PC-9 (cell line): Measurements from ENCODE around the gene FBXO47.

Experiments
- CTCF ChIP-seq: fragments of 200-600 bp; sonication (generic); conservative IDR thresholded peaks from 2 replicates; pipeline ENCODE4 v1.6.1; 2017; ENCODE audit warnings: mixed run types, antibody characterized with exemption, mild to moderate bottlenecking, moderate library complexity
- EZH2 ChIP-seq: fragments of 200-600 bp; sonication (generic); IDR thresholded peaks from 2 replicates; pipeline ENCODE4 v1.8.0; 2017; ENCODE audit warnings: antibody characterized with exemption, low read depth

GRCh38 chr17:38996660-38997337 is 29.6 kb upstream of the FBXO47 start:
- TF ChIP-seq CTCF: no peak
- TF ChIP-seq EZH2: no peak
